H1 (cell line): ENCODE results near the gene WDR26. TPM values are rescaled to one million over a fixed set of nuclear protein-coding genes. Genes with fewer than 3 reads are reported as not detected.

ENCODE experiments used
- SIN3A ChIP-seq, 2 experiments: IDR thresholded peaks in 1 of 2; conservative IDR thresholded peaks in 1 of 2; 2 replicates each; pipeline ENCODE4 v1.6.1; 2011 to 2012; ENCODE audit warnings: low read length in 2 of 2, improper control_type of control experiment in 1 of 2, low read depth in 1 of 2, mild to moderate bottlenecking in 1 of 2
- SIX5 ChIP-seq: IDR thresholded peaks from 2 replicates; pipeline ENCODE4 v1.6.1; 2011; ENCODE audit warnings: mild to moderate bottlenecking, low read depth, low read length
- polyA plus RNA-seq, 7 experiments: library from polyadenylated mRNA; depleted of rRNA in 3 of 7; stranded (reverse) in 5 of 7; unstranded in 2 of 7; fragments of >200 nt in 5 of 7; fragments of 200-250 nt in 2 of 7; gene quantifications; 1 replicate in 5 of 7; 2 replicates in 1 of 7; 4 replicates in 1 of 7; pipeline versions ENCODE4 v1.2.1 to v1.2.3, GENCODE V29; 2011 to 2013; ENCODE audit warnings: missing spikeins in 2 of 7, mixed read lengths in 2 of 7
- total RNA-seq: library from RNA; stranded (reverse); fragmentation: NEBNext Ultra II Directional; extraction: Animal tissue kit (Norgen Biotek cat#: 25700); gene quantifications from 2 replicates; pipeline ENCODE4 v1.2.1, GENCODE V29; 2021
- TF ChIP-seq, protein P1 (sequence below): fragments of 300-600 bp; sonication (generic); IDR thresholded peaks from 2 replicates; pipeline ENCODE4 v1.7.1; 2012; ENCODE audit warnings: low read length, moderate library complexity, mild to moderate bottlenecking, inconsistent platforms; ENCODE audit not compliant: insufficient replicate concordance

Gene WDR26
- total and polyA plus RNA-seq, 2 of the 8 experiments (the other 6 are each of a cell fraction or from before 2014, with no cell fraction given) = 18.0 to 72.5 TPM

DNA sequence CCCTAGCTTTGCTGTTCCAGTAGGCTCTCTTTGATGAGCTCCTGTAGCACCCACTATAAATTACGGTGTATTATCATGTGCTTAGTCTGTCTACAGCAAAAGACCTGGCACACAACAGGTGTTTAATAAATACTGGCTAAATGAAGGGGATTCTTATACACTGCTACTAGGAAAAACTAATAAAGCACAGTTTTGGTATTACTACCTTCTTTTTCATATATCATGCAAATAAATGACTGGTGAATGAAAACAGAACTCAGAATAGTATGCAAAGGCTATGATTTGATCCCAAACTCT lies 26.4 kb downstream of the WDR26 start (continued):
- TF ChIP-seq SIN3A (conservative IDR thresholded peaks at IDR 0.05 in 1 of 2, IDR thresholded peaks at IDR 0.05 in 1 of 2; ENCODE audit: low read depth in 1 of 2, low read length in 2 of 2) = no peak
- no peak for TF ChIP-seq SIX5
- TF ChIP-seq, protein P1, sequence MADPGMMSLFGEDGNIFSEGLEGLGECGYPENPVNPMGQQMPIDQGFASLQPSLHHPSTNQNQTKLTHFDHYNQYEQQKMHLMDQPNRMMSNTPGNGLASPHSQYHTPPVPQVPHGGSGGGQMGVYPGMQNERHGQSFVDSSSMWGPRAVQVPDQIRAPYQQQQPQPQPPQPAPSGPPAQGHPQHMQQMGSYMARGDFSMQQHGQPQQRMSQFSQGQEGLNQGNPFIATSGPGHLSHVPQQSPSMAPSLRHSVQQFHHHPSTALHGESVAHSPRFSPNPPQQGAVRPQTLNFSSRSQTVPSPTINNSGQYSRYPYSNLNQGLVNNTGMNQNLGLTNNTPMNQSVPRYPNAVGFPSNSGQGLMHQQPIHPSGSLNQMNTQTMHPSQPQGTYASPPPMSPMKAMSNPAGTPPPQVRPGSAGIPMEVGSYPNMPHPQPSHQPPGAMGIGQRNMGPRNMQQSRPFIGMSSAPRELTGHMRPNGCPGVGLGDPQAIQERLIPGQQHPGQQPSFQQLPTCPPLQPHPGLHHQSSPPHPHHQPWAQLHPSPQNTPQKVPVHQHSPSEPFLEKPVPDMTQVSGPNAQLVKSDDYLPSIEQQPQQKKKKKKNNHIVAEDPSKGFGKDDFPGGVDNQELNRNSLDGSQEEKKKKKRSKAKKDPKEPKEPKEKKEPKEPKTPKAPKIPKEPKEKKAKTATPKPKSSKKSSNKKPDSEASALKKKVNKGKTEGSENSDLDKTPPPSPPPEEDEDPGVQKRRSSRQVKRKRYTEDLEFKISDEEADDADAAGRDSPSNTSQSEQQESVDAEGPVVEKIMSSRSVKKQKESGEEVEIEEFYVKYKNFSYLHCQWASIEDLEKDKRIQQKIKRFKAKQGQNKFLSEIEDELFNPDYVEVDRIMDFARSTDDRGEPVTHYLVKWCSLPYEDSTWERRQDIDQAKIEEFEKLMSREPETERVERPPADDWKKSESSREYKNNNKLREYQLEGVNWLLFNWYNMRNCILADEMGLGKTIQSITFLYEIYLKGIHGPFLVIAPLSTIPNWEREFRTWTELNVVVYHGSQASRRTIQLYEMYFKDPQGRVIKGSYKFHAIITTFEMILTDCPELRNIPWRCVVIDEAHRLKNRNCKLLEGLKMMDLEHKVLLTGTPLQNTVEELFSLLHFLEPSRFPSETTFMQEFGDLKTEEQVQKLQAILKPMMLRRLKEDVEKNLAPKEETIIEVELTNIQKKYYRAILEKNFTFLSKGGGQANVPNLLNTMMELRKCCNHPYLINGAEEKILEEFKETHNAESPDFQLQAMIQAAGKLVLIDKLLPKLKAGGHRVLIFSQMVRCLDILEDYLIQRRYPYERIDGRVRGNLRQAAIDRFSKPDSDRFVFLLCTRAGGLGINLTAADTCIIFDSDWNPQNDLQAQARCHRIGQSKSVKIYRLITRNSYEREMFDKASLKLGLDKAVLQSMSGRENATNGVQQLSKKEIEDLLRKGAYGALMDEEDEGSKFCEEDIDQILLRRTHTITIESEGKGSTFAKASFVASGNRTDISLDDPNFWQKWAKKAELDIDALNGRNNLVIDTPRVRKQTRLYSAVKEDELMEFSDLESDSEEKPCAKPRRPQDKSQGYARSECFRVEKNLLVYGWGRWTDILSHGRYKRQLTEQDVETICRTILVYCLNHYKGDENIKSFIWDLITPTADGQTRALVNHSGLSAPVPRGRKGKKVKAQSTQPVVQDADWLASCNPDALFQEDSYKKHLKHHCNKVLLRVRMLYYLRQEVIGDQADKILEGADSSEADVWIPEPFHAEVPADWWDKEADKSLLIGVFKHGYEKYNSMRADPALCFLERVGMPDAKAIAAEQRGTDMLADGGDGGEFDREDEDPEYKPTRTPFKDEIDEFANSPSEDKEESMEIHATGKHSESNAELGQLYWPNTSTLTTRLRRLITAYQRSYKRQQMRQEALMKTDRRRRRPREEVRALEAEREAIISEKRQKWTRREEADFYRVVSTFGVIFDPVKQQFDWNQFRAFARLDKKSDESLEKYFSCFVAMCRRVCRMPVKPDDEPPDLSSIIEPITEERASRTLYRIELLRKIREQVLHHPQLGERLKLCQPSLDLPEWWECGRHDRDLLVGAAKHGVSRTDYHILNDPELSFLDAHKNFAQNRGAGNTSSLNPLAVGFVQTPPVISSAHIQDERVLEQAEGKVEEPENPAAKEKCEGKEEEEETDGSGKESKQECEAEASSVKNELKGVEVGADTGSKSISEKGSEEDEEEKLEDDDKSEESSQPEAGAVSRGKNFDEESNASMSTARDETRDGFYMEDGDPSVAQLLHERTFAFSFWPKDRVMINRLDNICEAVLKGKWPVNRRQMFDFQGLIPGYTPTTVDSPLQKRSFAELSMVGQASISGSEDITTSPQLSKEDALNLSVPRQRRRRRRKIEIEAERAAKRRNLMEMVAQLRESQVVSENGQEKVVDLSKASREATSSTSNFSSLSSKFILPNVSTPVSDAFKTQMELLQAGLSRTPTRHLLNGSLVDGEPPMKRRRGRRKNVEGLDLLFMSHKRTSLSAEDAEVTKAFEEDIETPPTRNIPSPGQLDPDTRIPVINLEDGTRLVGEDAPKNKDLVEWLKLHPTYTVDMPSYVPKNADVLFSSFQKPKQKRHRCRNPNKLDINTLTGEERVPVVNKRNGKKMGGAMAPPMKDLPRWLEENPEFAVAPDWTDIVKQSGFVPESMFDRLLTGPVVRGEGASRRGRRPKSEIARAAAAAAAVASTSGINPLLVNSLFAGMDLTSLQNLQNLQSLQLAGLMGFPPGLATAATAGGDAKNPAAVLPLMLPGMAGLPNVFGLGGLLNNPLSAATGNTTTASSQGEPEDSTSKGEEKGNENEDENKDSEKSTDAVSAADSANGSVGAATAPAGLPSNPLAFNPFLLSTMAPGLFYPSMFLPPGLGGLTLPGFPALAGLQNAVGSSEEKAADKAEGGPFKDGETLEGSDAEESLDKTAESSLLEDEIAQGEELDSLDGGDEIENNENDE = no peak
